Measurements from ENCODE around the gene CAMTA1.

DNA sequence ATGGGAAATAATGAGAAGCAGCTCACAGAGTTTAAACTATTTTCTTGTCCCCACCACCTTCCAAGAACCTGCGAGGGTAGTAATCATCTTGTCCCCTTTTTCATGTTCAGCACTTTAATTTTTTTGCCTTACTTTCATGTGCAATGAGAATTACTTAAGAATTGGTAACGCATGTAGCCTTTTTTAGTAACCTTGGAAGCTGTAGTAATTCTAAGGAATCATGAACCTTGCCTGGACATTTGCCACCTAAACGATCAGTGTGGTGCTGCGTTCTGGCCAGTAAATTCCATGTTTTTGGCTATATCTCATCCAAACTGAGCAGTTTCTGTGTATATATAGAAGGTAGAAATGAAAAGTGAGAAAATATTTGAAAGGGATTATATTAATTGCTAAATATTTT, 981.9 kb downstream of the CAMTA1 start:
- TF ChIP-seq ZBTB21 (tag by site-specific recombination; IDR thresholded peaks at IDR 0.05) (no peak), HOXA7 (CRISPR knock-in tag; IDR thresholded peaks at IDR 0.05; ENCODE audit: borderline replicate concordance) (no peak), ZNF335 (tag by site-specific recombination; conservative IDR thresholded peaks at IDR 0.05) (no peak), CTCF (tag by site-specific recombination; IDR thresholded peaks at IDR 0.05) (no peak), BCL11A (tag by site-specific recombination; IDR thresholded peaks at IDR 0.05; ENCODE audit: low read depth) (no peak), PRDM4 (tag by site-specific recombination; IDR thresholded peaks at IDR 0.05) (no peak), ZNF362 (tag by site-specific recombination; IDR thresholded peaks at IDR 0.05) (no peak), ZNF626 (tag by site-specific recombination; IDR thresholded peaks at IDR 0.05) (no peak), ZNF121 (tag by site-specific recombination; IDR thresholded peaks at IDR 0.05) (no peak), KLF9 (tag by site-specific recombination; IDR thresholded peaks at IDR 0.05; ENCODE audit: low read depth) (no peak), ZNF501 (tag by site-specific recombination; IDR thresholded peaks at IDR 0.05) (no peak), YY1 (tag by site-specific recombination; IDR thresholded peaks at IDR 0.05) (no peak)
- TF ChIP-seq, protein P1, sequence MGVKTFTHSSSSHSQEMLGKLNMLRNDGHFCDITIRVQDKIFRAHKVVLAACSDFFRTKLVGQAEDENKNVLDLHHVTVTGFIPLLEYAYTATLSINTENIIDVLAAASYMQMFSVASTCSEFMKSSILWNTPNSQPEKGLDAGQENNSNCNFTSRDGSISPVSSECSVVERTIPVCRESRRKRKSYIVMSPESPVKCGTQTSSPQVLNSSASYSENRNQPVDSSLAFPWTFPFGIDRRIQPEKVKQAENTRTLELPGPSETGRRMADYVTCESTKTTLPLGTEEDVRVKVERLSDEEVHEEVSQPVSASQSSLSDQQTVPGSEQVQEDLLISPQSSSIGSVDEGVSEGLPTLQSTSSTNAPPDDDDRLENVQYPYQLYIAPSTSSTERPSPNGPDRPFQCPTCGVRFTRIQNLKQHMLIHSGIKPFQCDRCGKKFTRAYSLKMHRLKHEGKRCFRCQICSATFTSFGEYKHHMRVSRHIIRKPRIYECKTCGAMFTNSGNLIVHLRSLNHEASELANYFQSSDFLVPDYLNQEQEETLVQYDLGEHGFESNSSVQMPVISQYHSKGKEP (tag by site-specific recombination; IDR thresholded peaks at IDR 0.05), result no peak

Measured in HEK293 (cell line).